NCI-H345 treated with DMSO at 0.1 percent for 48 hours (cell line): Measurements from ENCODE around the gene PIK3R5.
"Not testable (repeated sequence)": the region's sequence is repeated elsewhere in the genome, so short reads cannot be mapped to it uniquely, and the experiment has no call there.

ENCODE experiments used
- DNase-seq: peaks from one replicate; lab custom pipeline; 2025; ENCODE audit not compliant: unreplicated experiment; lab: John Stamatoyannopoulos, UW

The PIK3R5 gene

DNA sequence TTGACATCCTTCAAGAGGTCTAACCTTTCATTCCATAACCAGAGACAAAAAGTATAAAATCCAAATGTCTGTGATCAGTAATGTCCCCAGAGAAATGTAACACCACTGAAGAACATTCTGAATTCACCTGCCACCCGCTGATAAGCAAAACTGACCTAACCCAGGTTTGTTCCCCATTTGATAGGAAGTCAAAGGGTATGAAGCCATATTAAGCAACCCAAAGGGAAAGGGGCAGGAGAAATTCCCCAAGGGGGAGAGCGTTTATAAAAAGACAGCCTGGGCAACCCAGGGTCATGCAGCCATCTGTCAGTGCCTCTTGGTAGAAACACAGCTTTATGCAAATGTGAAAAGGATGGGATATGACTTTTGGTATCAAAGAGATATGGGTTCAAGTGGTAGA, 67.4 kb downstream of the PIK3R5 start:
- DNase-seq = no peak

- no peak for DNase-seq
Observed at GRCh38 chr17:8896641-8897635, 68.6 kb downstream of the PIK3R5 start.

GRCh38 chr17:8896087-8896486, 69.4 kb downstream of the PIK3R5 start:
- no peak for DNase-seq

- DNase-seq = peak; percentile 15
Observed at GRCh38 chr17:8894673-8895578, 70.6 kb downstream of the PIK3R5 start.

GRCh38 chr17:8894202-8894671, 71.3 kb downstream of the PIK3R5 start:
- DNase-seq = no peak

DNA sequence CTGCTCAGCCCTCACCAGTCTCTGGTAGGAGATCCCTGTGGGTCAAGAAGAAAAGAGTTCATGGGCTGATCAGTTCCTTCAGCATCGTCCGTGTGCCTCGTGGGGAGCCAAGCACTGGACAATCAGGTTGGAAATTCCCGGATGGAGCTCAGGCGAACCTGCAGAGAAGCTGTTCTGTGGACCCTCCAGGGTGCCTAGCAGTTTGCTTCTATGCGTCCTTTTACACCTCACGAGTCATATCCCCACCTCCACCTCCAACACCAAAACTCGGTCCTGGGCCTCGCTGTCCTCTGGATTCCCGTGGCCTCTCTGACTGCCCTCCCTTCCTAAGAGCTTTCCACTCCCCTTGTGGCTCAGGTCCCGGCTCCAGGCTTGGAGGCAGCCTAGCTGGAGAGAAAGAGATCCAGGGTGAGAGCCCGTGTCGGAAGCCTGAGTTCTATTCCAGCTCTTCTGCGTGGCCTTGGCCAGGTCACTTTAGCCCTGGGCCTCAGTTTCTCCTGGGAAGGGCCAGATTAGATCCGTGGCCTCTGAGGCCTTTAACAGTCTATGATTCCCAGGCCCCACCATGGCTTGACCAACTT, 71.8 kb downstream of the PIK3R5 start:
- no peak for DNase-seq

GRCh38 chr17:8893059-8893458, 72.4 kb downstream of the PIK3R5 start:
- DNase-seq = no peak

- DNase-seq = no peak
Observed at GRCh38 chr17:8892338-8892690, 73.2 kb downstream of the PIK3R5 start.

GRCh38 chr17:8890671-8891070, 74.8 kb downstream of the PIK3R5 start:
- no peak for DNase-seq

- DNase-seq = no peak
Observed at GRCh38 chr17:8889458-8890210, 75.9 kb downstream of the PIK3R5 start.

- DNase-seq = no peak
Observed at GRCh38 chr17:8888704-8889302, 76.7 kb downstream of the PIK3R5 start.

GRCh38 chr17:8887834-8888703, 77.4 kb downstream of the PIK3R5 start:
- DNase-seq = no peak

- no peak for DNase-seq
Observed at GRCh38 chr17:8887301-8887700, 78.2 kb downstream of the PIK3R5 start.

- no peak for DNase-seq
Observed at GRCh38 chr17:8885967-8886684, 79.4 kb downstream of the PIK3R5 start.

DNA sequence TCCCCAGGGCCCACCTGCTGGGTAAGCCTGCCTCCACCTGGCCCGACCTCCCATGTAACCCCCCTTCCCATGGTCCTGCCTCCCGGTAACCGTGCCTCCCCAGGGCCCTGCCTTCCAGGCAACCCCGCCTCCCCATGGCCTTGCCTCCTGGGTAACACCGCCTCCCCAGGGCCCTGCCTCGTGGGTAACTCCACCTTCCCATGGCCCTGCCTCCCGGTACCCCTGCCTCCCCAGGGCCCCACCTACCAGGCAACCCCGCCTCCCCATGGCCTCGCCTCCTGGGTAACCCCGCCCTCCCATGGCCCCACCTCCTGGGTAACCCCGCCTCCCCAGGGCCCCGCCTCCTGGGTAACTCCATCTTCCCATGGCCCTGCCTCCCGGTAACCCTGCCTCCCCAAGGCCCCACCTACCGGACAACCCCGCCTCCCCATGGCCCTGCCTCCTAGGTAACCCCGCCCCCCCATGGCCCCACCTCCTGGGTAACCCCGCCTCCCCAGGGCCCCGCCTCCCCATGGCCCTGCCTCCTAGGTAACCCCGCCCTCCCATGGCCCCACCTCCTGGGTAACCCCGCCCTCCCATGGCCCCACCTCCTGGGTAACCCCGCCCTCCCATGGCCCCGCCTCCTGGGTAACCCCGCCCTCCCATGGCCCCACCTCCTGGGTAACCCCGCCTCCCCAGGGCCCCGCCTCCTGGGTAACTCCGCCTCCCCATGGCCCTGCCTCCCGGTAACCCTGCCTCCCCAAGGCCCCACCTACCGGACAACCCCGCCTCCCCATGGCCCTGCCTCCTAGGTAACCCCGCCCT, 80.1 kb downstream of the PIK3R5 start:
- DNase-seq = not testable (repeated sequence)

- DNase-seq = no peak
Observed at GRCh38 chr17:8884336-8884990, 81.0 kb downstream of the PIK3R5 start.

DNA sequence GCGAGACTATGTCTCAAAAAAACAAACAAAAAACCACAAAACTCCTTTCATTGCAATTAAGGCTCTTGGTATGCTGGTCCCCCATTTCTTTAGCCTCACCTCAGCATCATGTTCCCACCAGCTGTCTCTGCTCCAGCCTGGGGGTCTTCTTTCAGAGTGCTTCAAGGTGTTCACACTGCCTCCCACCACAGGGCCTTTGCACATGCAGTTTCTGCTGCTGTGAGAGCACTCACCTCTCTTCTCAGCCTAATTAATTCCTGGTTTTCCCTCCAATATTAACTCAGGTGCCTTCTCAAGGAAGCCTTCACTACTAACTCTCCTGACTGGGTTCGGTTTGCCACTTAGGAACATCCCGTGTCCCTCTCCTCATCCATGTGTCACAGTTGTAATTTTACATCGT, 82.2 kb downstream of the PIK3R5 start:
- no peak for DNase-seq
